ENCODE results near the gene GLI2. TPM values are rescaled to one million over a fixed set of nuclear protein-coding genes. Genes with fewer than 3 reads are reported as not detected.

GLI2 gene
- total RNA-seq, 3 donors from 2014 or later = 0.28 to 0.30 TPM; not detected in 1

- Mint-ChIP-seq H3K36me3 (ENCODE audit: insufficient read depth) (no peaks in the 10 kb centered on the region), H3K9me3 (no peaks in the 10 kb centered on the region), H3K4me3 (no peak overlapping the region), H3K4me1 (ENCODE audit: low read depth) (no peaks in the 10 kb centered on the region), H3K27me3 (ENCODE audit: low read depth) (no peaks in the 10 kb centered on the region)
- ATAC-seq (no peak), DNase-seq (no peak)
These were observed 14.1 kb downstream of the GLI2 start for GRCh38 chr2:120749506-120750431.

- H3K36me3 Mint-ChIP-seq (ENCODE audit: insufficient read depth) = no peaks in the 10 kb centered on the region
- no peaks in the 10 kb centered on the region for H3K9me3 Mint-ChIP-seq
- H3K4me1 Mint-ChIP-seq (ENCODE audit: low read depth) = no peaks in the 10 kb centered on the region
- H3K4me3 Mint-ChIP-seq = no peak overlapping the region
- ATAC-seq (no peak), DNase-seq (no peak)
- H3K27me3 Mint-ChIP-seq (ENCODE audit: low read depth) = no peaks in the 10 kb centered on the region
These were observed 15.0 kb downstream of the GLI2 start for GRCh38 chr2:120750488-120751210.

GRCh38 chr2:120751553-120751952 is 15.9 kb downstream of the GLI2 start:
- Mint-ChIP-seq H3K4me1 (ENCODE audit: low read depth) (no peaks in the 10 kb centered on the region), H3K36me3 (ENCODE audit: insufficient read depth) (no peaks in the 10 kb centered on the region), H3K4me3 (no peak overlapping the region), H3K9me3 (no peaks in the 10 kb centered on the region), H3K27me3 (ENCODE audit: low read depth) (no peaks in the 10 kb centered on the region)
- no peak for DNase-seq
- no peak for ATAC-seq

GRCh38 chr2:120754067-120754960 is 18.6 kb downstream of the GLI2 start:
- H3K9me3 Mint-ChIP-seq = no peaks in the 10 kb centered on the region
- H3K36me3 Mint-ChIP-seq (ENCODE audit: insufficient read depth) = no peaks in the 10 kb centered on the region
- peaks cover 6% of the 10 kb centered on the region for H3K27me3 Mint-ChIP-seq (ENCODE audit: low read depth)
- no peaks in the 10 kb centered on the region for H3K4me1 Mint-ChIP-seq (ENCODE audit: low read depth)
- no peak overlapping the region for H3K4me3 Mint-ChIP-seq
- ATAC-seq (no peak), DNase-seq (no peak)

- DNase-seq = no peak
- Mint-ChIP-seq H3K4me3 (no peak overlapping the region), H3K36me3 (ENCODE audit: insufficient read depth) (no peaks in the 10 kb centered on the region), H3K4me1 (ENCODE audit: low read depth) (no peaks in the 10 kb centered on the region), H3K27me3 (ENCODE audit: low read depth) (peaks cover 13% of the 10 kb centered on the region), H3K9me3 (no peaks in the 10 kb centered on the region)
- no peak for ATAC-seq
These were observed 22.8 kb downstream of the GLI2 start for GRCh38 chr2:120758181-120759144.

- ATAC-seq (no peak), DNase-seq (no peak)
- Mint-ChIP-seq H3K27me3 (ENCODE audit: low read depth) (peaks cover 13% of the 10 kb centered on the region), H3K9me3 (no peaks in the 10 kb centered on the region), H3K4me1 (ENCODE audit: low read depth) (no peaks in the 10 kb centered on the region), H3K36me3 (ENCODE audit: insufficient read depth) (no peaks in the 10 kb centered on the region), H3K4me3 (no peak overlapping the region)
These were observed 24.1 kb downstream of the GLI2 start for GRCh38 chr2:120759543-120760331.

- DNase-seq = no peak
- H3K36me3 Mint-ChIP-seq (ENCODE audit: insufficient read depth) = no peaks in the 10 kb centered on the region
- H3K4me3 Mint-ChIP-seq = no peak overlapping the region
- H3K4me1 Mint-ChIP-seq (ENCODE audit: low read depth) = no peaks in the 10 kb centered on the region
- peaks cover 13% of the 10 kb centered on the region for H3K27me3 Mint-ChIP-seq (ENCODE audit: low read depth)
- no peak for ATAC-seq
- H3K9me3 Mint-ChIP-seq = no peaks in the 10 kb centered on the region
These were observed 24.9 kb downstream of the GLI2 start for GRCh38 chr2:120760446-120761135.

GRCh38 chr2:120761164-120761861 is 25.6 kb downstream of the GLI2 start:
- no peak overlapping the region for H3K4me3 Mint-ChIP-seq
- ATAC-seq = no peak
- DNase-seq = no peak
- no peaks in the 10 kb centered on the region for H3K4me1 Mint-ChIP-seq (ENCODE audit: low read depth)
- no peaks in the 10 kb centered on the region for H3K9me3 Mint-ChIP-seq
- peaks cover 13% of the 10 kb centered on the region for H3K27me3 Mint-ChIP-seq (ENCODE audit: low read depth)
- H3K36me3 Mint-ChIP-seq (ENCODE audit: insufficient read depth) = no peaks in the 10 kb centered on the region

- H3K9me3 Mint-ChIP-seq = no peaks in the 10 kb centered on the region
- peaks cover 13% of the 10 kb centered on the region for H3K27me3 Mint-ChIP-seq (ENCODE audit: low read depth)
- no peaks in the 10 kb centered on the region for H3K36me3 Mint-ChIP-seq (ENCODE audit: insufficient read depth)
- no peak for DNase-seq
- no peak for ATAC-seq
- no peak overlapping the region for H3K4me3 Mint-ChIP-seq
- no peaks in the 10 kb centered on the region for H3K4me1 Mint-ChIP-seq (ENCODE audit: low read depth)
These were observed 26.2 kb downstream of the GLI2 start for GRCh38 chr2:120761911-120762310.

- no peak overlapping the region for H3K4me3 Mint-ChIP-seq
- H3K27me3 Mint-ChIP-seq (ENCODE audit: low read depth) = peaks cover 13% of the 10 kb centered on the region
- no peaks in the 10 kb centered on the region for H3K9me3 Mint-ChIP-seq
- no peak for DNase-seq
- H3K36me3 Mint-ChIP-seq (ENCODE audit: insufficient read depth) = no peaks in the 10 kb centered on the region
- ATAC-seq = no peak
- no peaks in the 10 kb centered on the region for H3K4me1 Mint-ChIP-seq (ENCODE audit: low read depth)
These were observed 26.8 kb downstream of the GLI2 start for GRCh38 chr2:120762341-120763061.

- Mint-ChIP-seq H3K27me3 (ENCODE audit: low read depth) (peaks cover 9% of the 10 kb centered on the region), H3K9me3 (no peaks in the 10 kb centered on the region), H3K36me3 (ENCODE audit: insufficient read depth) (no peaks in the 10 kb centered on the region), H3K4me3 (no peak overlapping the region), H3K4me1 (ENCODE audit: low read depth) (no peaks in the 10 kb centered on the region)
- DNase-seq (no peak), ATAC-seq (no peak)
These were observed 27.8 kb downstream of the GLI2 start for GRCh38 chr2:120763508-120763907.

Data from activated T-cell treated with anti-CD3 and anti-CD28 coated beads, Interleukin-2, amount 50 U/mL, for 4 hours (primary cell).